ENCODE measurements around the gene PCDH9. TPM values are rescaled to one million over a fixed set of nuclear protein-coding genes. Genes with fewer than 3 reads are reported as not detected.

The PCDH9 gene
- total RNA-seq, 1 donor from 2014 or later: 3.7 TPM

DNA sequence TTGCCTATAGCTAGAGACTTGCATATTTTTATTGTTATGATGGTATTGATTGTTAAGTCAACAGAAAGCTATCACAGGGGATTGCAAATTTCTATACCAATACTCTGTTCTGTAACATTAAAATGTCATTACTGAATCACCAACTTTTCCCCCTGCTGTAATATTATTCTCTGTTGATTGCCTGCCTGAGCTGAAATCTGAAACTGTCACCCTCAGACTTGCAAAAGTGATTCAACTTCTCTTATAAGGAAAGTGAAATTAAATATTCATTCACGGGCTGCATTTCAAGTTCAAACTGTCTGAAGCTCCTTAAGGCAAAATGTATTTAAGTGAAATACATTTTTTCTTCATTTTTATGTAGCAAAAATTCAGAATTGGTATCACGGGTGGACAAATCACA, 723.2 kb downstream of the PCDH9 start:
- Histone ChIP-seq H3K27me3 (no peaks in the 10 kb centered on the region), H3K36me3 (no peaks in the 10 kb centered on the region), H3K27ac (no peak overlapping the region), H3K4me3 (no peak overlapping the region), H3K9me3 (no peaks in the 10 kb centered on the region), H3K4me1 (no peaks in the 10 kb centered on the region)
- intact Hi-C loops (cut with DNase I): no loop called here
- no peak for DNase-seq (ENCODE audit: extremely low spot score in 2 of 2)
- no peak for TF ChIP-seq POLR2AphosphoS5 (IDR thresholded peaks at IDR 0.05; ENCODE audit: insufficient read depth in 1 of 2, low read depth in 1 of 2)
- TF ChIP-seq, protein P1, sequence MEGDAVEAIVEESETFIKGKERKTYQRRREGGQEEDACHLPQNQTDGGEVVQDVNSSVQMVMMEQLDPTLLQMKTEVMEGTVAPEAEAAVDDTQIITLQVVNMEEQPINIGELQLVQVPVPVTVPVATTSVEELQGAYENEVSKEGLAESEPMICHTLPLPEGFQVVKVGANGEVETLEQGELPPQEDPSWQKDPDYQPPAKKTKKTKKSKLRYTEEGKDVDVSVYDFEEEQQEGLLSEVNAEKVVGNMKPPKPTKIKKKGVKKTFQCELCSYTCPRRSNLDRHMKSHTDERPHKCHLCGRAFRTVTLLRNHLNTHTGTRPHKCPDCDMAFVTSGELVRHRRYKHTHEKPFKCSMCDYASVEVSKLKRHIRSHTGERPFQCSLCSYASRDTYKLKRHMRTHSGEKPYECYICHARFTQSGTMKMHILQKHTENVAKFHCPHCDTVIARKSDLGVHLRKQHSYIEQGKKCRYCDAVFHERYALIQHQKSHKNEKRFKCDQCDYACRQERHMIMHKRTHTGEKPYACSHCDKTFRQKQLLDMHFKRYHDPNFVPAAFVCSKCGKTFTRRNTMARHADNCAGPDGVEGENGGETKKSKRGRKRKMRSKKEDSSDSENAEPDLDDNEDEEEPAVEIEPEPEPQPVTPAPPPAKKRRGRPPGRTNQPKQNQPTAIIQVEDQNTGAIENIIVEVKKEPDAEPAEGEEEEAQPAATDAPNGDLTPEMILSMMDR (IDR thresholded peaks at IDR 0.05): no peak
- no peak for TF ChIP-seq POLR2A (IDR thresholded peaks at IDR 0.05)

DNA sequence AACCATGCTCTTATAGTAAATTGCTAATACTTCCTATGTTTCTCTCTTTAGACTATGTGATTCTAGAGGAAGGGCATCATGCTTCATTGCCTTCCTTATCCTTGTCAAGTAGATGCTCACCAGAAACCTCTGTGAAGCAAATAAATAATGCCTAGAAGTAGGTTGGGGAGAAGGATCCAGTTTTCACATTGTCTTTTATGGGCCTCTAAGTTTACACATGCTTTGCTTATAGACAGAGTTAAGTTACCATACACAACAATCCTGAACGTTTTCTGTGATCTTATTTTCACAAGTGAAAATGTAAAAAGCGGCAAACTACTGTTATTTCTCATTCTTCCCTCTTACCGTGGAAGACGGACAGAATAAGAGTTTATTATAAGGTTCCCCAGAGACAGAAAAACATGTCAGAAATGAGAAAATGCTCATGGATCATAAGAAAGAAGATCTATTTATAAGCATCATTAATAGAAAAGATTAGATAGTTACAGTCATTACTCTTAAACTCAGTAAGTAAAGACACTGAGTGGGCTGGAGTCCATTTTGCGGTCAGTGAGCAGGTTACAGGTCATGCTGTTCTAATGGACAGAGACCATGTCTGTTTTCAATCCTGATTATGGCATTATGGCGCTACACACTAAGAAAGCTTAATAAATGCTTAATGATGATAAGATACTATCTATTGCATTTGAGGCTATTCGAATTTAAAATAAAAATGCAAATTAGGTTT, 723.9 kb downstream of the PCDH9 start:
- H3K27ac ChIP-seq: no peak overlapping the region
- TF ChIP-seq POLR2AphosphoS5 (IDR thresholded peaks at IDR 0.05; ENCODE audit: insufficient read depth in 1 of 2, low read depth in 1 of 2) (no peak), POLR2A (IDR thresholded peaks at IDR 0.05) (no peak)
- no peaks in the 10 kb centered on the region for H3K9me3 ChIP-seq
- intact Hi-C loops (cut with DNase I): no loop called here
- DNase-seq (ENCODE audit: extremely low spot score in 2 of 2): no peak
- H3K27me3 ChIP-seq: no peaks in the 10 kb centered on the region
- no peaks in the 10 kb centered on the region for H3K36me3 ChIP-seq
- no peak overlapping the region for H3K4me3 ChIP-seq
- no peaks in the 10 kb centered on the region for H3K4me1 ChIP-seq

DNA sequence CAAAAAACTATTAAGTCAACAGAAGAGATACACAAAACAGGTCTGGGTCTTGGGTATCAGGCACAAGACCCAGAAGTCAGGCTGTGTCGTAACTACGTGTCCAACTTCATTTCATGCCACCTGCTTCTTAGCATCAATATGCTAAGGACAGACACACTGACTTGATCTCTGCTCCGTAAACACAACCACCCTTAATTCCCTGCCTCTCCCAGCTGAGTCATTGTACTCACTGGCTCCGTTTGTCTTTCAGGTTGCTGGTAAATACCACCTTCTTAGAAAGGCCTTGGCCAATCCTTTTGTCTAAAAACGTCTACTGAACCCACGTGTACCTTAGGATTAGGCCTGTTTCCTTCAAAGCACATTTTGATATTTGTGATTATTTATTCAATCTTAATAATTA, 726.2 kb downstream of the PCDH9 start:
- intact Hi-C loops (cut with DNase I): no loop called here
- H3K27ac ChIP-seq: no peak overlapping the region
- TF ChIP-seq POLR2A (IDR thresholded peaks at IDR 0.05): no peak
- TF ChIP-seq POLR2AphosphoS5 (IDR thresholded peaks at IDR 0.05; ENCODE audit: insufficient read depth in 1 of 2, low read depth in 1 of 2): no peak
- TF ChIP-seq, protein P1 (IDR thresholded peaks at IDR 0.05): no peak

DNA sequence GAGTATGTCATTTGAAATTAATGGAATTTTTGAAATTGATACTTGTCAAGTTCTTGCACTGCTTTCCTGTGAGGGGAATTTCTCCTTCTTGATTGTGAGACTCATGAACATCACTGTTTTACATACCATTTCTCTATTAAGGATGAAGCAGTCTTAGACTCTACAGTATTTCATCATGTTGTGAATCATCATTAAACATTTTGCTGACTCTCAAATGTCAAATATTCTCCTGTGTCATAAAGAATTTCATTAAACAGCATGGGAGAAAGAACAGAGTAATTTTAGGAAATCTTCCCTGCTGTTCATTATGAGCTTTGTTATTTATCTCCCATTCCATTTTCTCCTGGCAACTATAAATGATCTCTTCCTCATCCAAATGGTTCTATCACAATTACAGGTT, 729.0 kb downstream of the PCDH9 start:
- H3K4me1 ChIP-seq: no peaks in the 10 kb centered on the region
- no peaks in the 10 kb centered on the region for H3K27me3 ChIP-seq
- H3K9me3 ChIP-seq: no peaks in the 10 kb centered on the region
- no peaks in the 10 kb centered on the region for H3K36me3 ChIP-seq
- intact Hi-C loops (cut with DNase I): no loop called here
- TF ChIP-seq POLR2A (IDR thresholded peaks at IDR 0.05) (no peak), POLR2AphosphoS5 (IDR thresholded peaks at IDR 0.05; ENCODE audit: insufficient read depth in 1 of 2, low read depth in 1 of 2) (no peak)
- H3K4me3 ChIP-seq: no peak overlapping the region
- DNase-seq (ENCODE audit: extremely low spot score in 2 of 2): no peak
- H3K27ac ChIP-seq: no peak overlapping the region

More for the DNA sequence above, 726.2 kb downstream of the PCDH9 start:
- no peak for DNase-seq (ENCODE audit: extremely low spot score in 2 of 2)
- H3K36me3 ChIP-seq: no peaks in the 10 kb centered on the region
- no peaks in the 10 kb centered on the region for H3K4me1 ChIP-seq
- H3K27me3 ChIP-seq: no peaks in the 10 kb centered on the region
- no peaks in the 10 kb centered on the region for H3K9me3 ChIP-seq
- H3K4me3 ChIP-seq: no peak overlapping the region

DNA sequence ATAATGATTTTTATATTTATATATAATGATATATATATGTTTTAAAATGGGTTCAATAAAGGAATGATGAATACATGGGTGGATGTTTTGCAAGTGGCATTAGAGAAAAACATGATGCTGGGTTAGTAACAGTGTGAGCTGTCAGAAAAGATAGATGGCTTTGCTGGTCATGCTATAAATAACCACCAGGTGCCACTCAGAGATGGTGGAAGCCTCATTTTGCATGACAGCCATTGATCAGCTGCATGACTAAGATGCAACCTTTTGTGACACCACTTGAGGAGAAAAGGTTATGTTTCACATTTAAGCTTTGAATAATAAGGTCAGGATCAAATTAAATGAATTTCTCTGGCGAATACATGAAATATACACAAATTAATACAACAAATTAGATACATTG, 737.7 kb downstream of the PCDH9 start:
- no peaks in the 10 kb centered on the region for H3K9me3 ChIP-seq
- H3K27me3 ChIP-seq: no peaks in the 10 kb centered on the region
- intact Hi-C loops (cut with DNase I): no loop called here

DNA sequence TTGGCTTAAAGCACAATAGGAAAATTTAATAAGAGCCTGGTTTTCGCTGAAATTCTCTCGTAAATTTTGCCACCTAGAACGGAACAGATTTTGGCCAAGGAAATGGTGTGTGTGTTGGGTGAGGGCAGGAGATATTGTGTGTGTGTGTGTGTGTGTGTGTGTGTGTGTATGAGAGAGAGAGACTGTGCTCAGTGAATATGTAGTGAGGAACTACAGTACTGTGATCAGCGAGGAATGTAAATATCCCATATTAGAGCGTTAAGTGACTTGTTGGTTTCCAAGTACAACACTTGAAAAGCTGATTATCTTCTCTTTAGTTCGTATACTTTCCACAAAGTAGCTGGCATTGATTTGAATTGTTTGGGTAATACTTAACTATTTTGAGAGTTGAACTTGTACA, 738.9 kb downstream of the PCDH9 start:
- no peak for DNase-seq (ENCODE audit: extremely low spot score in 2 of 2)
- Histone ChIP-seq H3K4me3 (no peak overlapping the region), H3K27me3 (no peaks in the 10 kb centered on the region), H3K27ac (no peak overlapping the region), H3K36me3 (no peaks in the 10 kb centered on the region), H3K4me1 (no peaks in the 10 kb centered on the region), H3K9me3 (no peaks in the 10 kb centered on the region)
- intact Hi-C loops (cut with DNase I): no loop called here
- TF ChIP-seq POLR2A (IDR thresholded peaks at IDR 0.05) (no peak), POLR2AphosphoS5 (IDR thresholded peaks at IDR 0.05; ENCODE audit: insufficient read depth in 1 of 2, low read depth in 1 of 2) (no peak)
- TF ChIP-seq, protein P1 (IDR thresholded peaks at IDR 0.05): no peak

More for the DNA sequence above, 737.7 kb downstream of the PCDH9 start:
- TF ChIP-seq POLR2A (IDR thresholded peaks at IDR 0.05): no peak
- TF ChIP-seq, protein P1 (IDR thresholded peaks at IDR 0.05): no peak
- no peak for TF ChIP-seq POLR2AphosphoS5 (IDR thresholded peaks at IDR 0.05; ENCODE audit: insufficient read depth in 1 of 2, low read depth in 1 of 2)
- no peak for DNase-seq (ENCODE audit: extremely low spot score in 2 of 2)
- Histone ChIP-seq H3K27ac (no peak overlapping the region), H3K4me3 (no peak overlapping the region), H3K36me3 (no peaks in the 10 kb centered on the region), H3K4me1 (no peaks in the 10 kb centered on the region)
